Activated CD8-positive, alpha-beta memory T cell treated with anti-CD3 and anti-CD28 coated beads, Interleukin-2, amount 50 U/mL, for 24 hours (primary cell): Measurements from ENCODE around the gene ZSWIM7.
"Not testable (repeated sequence)": the region's sequence is repeated elsewhere in the genome, so short reads cannot be mapped to it uniquely, and the experiment has no call there.

Experiments
- DNase-seq: peaks from one replicate; pipeline ENCODE4 v3.0.0-alpha.2; 2020; ENCODE audit errors: extremely low read depth

The ZSWIM7 gene

GRCh38 chr17:15999974-16000827 lies 697 bp upstream of the ZSWIM7 start:
- no peak for DNase-seq

DNA sequence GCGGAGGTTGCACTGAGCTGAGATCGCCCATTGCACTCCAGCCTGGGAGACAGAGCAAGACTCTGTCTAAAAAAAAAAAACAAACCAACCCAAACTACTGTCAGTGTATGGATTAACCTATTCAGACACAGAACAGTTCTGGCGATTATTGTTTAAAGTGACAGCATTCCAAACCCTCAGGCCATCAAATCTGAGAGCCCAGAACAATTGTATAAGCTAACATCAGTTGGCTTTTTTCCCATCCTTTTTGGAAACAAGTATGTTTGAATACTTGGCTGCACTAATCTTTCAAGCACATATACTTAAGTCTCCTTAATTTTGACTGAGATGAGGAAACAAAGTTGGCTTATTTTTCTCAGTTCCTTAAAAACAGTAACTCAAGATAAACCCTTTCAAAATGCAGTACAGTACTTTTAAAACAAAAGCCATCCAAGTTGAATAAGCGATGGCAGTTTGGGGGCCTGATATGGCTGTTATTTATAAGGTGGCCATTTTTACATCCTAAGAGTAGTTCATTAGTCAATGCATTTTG lies 1.4 kb downstream of the ZSWIM7 start:
- DNase-seq: no peak

DNA sequence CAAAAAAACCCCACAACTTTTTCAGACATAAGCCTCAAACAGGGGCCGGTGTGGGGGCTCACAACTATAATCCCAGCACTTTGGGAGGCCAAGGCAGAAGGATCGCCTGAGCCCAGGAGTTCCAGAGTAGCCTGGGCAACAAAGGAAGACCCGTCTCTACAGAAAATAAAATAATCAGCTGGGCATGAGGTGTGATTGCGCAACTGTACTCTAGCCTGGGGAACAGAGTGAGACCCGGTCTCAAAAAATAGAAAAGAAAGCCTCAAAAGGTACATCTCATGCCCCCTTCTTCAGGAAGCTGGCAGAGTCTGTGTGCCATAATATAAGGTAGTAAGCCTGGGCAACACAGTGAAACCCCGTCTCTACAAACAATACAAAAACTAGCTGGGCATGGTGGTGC lies 3.2 kb downstream of the ZSWIM7 start:
- DNase-seq: no peak

GRCh38 chr17:15981646-15982580 lies 17.6 kb downstream of the ZSWIM7 start:
- no peak for DNase-seq

GRCh38 chr17:15981208-15981607 lies 18.3 kb downstream of the ZSWIM7 start:
- DNase-seq: no peak

DNA sequence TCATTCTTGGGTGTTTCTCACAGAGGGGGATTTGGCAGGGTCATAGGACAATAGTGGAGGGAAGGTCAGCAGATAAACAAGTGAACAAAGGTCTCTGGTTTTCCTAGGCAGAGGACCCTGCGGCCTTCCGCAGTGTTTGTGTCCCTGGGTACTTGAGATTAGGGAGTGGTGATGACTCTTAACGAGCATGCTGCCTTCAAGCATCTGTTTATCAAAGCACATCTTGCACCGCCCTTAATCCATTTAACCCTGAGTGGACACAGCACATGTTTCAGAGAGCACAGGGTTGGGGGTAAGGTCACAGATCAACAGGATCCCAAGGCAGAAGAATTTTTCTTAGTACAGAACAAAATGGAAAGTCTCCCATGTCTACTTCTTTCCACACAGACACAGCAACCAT lies 20.5 kb downstream of the ZSWIM7 start:
- not testable (repeated sequence) for DNase-seq

GRCh38 chr17:15978606-15979005 lies 20.9 kb downstream of the ZSWIM7 start:
- no peak for DNase-seq

- DNase-seq: no peak
These were observed 21.6 kb downstream of the ZSWIM7 start for GRCh38 chr17:15977894-15978293.

- DNase-seq: no peak
These were observed 25.7 kb downstream of the ZSWIM7 start for GRCh38 chr17:15973834-15974233.

DNA sequence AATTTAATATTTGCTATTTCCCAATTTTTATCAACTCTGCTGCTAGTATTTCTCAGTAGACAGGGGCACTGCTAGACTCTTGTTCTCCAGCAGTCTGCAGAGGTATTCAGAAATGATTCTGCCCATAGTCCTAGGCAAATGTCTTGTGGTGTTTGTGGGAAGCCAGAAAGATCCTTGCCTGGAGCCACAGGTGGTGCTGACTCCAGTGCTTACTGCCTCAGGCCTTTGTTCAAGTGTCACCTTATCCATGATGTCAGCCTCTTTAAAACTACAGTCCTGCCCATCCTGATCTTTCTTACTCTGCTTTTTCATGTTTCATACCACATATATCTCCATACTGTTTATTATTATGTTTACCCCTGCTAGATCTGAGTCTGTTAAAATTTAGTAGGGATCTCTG lies 26.5 kb downstream of the ZSWIM7 start:
- DNase-seq: no peak

DNA sequence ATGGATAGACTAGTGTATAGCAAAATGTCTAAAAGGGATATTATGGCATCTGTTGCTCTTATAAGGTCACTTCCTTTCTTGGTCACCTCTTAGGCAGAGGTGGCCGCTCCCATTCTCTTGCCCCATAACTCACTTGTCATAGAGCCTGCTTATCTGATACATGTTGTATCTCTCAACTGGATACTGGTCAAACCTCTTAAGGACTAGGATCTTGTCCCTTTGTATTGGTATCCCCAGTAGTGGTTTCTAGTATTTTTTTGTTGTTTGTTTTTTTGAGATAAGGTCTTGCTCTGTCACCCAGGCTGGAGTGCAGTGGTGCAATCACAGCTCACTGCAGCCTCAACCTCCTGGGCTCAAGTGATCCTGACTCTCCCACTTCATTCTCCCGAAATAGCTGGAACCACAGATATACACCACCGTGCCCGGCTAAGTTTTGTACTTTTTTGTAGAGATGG lies 27.0 kb downstream of the ZSWIM7 start:
- no peak for DNase-seq

DNA sequence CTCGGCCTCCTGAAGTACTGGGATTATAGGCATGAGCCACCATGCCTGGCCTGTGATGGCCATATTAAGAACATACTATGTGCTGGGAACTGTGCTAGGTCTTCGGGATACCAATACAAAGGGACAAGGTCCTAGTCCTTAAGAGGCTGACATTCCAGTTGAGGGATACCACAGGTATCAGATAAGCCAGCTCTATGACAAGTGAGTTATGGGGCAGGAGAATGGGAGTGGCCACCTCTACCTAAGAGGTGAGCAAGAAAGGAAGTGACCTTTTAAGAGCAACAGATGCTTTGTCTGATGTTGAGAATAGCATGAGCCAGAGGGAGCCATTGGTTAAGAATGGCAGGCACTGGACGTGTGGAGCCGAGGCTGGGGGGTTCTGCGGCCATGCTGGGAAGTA lies 27.6 kb downstream of the ZSWIM7 start:
- DNase-seq: no peak

- no peak for DNase-seq
These were observed 28.3 kb downstream of the ZSWIM7 start for GRCh38 chr17:15971098-15971678.

DNA sequence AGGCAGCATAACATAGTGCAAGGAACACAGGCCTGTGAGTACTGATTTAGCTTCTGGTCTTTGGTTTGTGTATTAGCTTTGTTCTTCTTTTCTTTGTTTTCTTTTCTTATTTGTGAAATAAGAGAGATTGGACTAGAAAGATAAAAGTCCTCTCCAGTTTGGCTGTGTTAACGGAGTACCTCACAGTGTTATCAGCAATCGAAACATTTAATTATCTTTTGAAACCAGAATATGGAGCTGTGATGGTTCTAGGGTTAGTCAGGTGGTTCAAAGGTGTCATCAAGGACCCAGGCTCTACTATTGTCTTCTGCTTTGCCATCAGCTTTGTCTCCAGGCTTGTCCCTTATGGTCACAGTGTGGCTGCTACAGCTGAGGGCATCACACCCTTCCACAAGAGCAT lies 29.0 kb downstream of the ZSWIM7 start:
- DNase-seq: no peak

- no peak for DNase-seq
These were observed 30.0 kb downstream of the ZSWIM7 start for GRCh38 chr17:15969463-15969862.

- DNase-seq: no peak
These were observed 31.7 kb downstream of the ZSWIM7 start for GRCh38 chr17:15967706-15968399.

GRCh38 chr17:15966879-15967248 lies 32.6 kb downstream of the ZSWIM7 start:
- no peak for DNase-seq

DNA sequence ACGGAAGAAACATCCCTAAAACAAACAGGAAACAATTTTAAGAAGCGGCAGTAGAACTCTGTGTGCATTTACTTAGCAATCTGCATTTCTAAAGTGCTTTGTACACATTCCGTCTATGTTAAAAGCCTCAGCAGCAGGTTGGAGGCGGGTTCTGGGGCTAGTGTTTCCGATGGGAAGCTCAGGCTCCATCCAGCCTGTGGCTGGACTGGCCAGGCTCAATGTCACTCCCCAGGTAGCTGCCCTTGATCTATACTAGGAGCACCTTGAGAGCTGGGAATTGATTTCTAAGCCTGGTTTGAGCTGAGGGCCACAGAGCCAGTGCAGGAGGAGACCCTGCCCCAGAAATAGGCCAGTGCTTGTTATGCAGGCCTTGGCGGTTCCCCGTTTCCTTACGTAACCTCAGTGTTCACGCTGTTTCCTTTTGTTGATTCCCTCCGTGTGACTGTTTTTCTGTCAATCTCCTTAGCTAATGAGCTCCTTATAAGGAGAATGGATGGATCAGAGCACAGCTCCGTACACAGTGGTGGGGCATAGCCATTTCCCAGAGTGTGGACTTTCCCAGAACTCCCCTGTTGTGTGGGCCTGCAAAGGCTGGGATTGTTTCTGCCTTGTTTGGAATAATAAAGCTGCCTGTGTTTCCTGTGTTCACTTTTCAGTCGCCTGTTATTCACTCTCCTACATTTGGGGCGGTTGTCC lies 33.2 kb downstream of the ZSWIM7 start:
- no peak for DNase-seq

DNA sequence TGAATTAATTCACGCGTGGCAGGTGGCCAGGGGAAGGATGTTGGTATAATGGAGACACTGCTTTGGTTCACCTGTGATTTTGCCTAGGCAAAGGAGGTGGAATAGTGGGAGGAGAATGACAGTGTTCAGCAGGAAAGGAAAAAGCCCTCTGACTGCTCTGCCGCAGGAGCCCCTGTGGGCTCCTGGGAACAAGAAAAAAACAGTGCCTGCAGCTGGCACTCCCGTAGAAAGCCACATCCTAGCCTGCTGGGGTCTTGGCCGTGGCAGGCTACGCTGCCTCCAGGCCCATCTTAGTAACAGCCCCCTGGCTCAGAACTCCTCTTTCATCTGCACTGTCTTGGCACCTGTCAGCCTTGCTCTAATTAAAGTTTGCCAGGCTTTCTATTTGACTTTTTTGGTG lies 34.0 kb downstream of the ZSWIM7 start:
- no peak for DNase-seq

DNA sequence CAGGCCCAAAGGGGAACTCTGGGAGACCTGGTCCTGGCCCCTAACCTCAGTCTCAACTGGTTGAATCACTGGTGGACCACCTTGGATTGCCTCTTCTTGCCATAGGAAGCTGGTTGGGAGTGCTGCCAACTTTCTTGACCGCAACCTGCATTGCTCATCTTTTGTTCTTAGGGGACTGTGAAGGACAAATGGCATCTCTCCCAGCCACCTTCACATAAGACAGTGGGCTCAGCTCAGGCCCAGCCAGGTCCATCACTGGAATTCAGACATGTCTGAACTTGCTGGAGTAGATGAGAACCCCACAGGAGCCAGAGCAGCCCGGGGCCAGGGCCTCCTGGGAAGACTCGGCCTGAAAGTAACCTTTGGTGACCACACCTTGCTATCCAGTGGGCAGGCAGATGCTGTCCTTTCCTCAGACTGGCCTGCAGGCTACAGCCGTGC lies 35.8 kb downstream of the ZSWIM7 start:
- no peak for DNase-seq

DNA sequence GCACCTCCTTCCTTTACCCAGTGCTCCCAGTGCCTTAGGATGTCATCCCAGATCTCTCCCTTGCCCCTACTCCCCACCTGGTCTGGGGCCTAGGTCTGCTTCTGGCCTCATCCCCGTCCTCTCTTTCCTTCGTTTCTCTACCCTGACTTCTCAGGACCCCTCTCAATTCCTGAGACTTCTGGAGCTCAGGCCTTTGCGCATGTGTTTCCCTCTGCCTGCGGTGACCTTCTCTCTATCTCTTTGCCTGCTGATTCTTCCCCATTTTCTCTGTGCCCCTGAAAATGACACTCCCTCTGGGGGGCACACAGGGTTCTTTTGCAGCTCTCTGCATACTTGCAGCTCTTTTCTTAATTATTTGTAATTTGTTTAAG lies 41.0 kb downstream of the ZSWIM7 start:
- no peak for DNase-seq
